ENCODE measurements around the gene ZNF143.

DNA sequence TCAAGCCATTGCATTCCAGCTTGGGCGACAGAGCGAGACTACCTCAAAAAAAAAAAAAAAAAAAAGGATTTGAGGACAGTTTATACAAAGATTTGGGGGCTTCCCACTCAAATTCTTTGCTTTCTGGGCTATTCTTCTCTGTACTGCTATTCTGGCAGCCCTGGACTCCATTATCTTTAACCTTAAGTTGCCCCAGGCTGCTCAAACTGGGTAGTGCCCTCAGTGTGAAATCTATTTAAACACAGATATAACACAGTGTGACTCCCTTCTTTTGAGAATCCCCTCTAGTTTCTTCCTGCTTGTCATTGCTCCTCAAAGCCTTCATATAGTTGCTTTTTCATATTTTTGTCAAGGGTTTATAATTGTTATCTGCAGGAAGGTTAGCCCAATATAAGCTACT is 63.2 kb downstream of the ZNF143 start:
- no peak for TF ChIP-seq CTCF (IDR thresholded peaks at IDR 0.05; ENCODE audit: poor library complexity, severe bottlenecking)
- TF ChIP-seq SMC3 (conservative IDR thresholded peaks at IDR 0.05; ENCODE audit: poor library complexity): no peak
- TF ChIP-seq POLR2AphosphoS5 (IDR thresholded peaks at IDR 0.05): no peak
- no peak for TF ChIP-seq RAD21 (conservative IDR thresholded peaks at IDR 0.05)

Data from neural cell (in vitro differentiated cells).